ENCODE data around the gene TMEM229B.

DNA sequence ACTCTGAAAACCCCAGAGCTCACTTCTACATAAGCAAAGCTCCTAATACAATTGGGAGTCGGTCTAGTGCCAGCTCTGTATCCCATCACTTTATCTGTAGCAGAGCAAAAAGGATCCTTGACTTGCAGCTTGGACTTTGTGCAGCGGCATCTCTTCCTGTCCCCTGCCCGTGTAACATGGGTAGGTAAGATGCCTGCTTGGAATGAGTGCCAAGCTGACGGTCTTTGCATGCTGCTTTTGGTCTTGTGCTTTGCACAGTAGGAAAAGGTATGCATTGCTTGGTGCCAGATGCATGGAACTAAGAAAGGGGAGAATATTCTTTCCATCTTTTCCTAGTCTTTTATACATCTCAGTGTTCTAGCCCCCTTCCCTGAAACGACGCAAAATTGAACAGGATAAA, 37.7 kb upstream of the TMEM229B start:
- TF ChIP-seq, protein P1, sequence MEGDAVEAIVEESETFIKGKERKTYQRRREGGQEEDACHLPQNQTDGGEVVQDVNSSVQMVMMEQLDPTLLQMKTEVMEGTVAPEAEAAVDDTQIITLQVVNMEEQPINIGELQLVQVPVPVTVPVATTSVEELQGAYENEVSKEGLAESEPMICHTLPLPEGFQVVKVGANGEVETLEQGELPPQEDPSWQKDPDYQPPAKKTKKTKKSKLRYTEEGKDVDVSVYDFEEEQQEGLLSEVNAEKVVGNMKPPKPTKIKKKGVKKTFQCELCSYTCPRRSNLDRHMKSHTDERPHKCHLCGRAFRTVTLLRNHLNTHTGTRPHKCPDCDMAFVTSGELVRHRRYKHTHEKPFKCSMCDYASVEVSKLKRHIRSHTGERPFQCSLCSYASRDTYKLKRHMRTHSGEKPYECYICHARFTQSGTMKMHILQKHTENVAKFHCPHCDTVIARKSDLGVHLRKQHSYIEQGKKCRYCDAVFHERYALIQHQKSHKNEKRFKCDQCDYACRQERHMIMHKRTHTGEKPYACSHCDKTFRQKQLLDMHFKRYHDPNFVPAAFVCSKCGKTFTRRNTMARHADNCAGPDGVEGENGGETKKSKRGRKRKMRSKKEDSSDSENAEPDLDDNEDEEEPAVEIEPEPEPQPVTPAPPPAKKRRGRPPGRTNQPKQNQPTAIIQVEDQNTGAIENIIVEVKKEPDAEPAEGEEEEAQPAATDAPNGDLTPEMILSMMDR (conservative IDR thresholded peaks at IDR 0.05; ENCODE audit: low read depth, low read length) = no peak
- TF ChIP-seq SMC3 (IDR thresholded peaks at IDR 0.05; ENCODE audit: low read depth, low read length) = no peak
- TF ChIP-seq MAZ (IDR thresholded peaks at IDR 0.05; ENCODE audit: borderline replicate concordance, low read depth, low read length) = no peak
- no peak for TF ChIP-seq POLR2A (IDR thresholded peaks at IDR 0.05; ENCODE audit: low read depth, low read length)
- no peak for TF ChIP-seq CEBPB (IDR thresholded peaks at IDR 0.05; ENCODE audit: low read depth, low read length)
- TF ChIP-seq, protein P2, sequence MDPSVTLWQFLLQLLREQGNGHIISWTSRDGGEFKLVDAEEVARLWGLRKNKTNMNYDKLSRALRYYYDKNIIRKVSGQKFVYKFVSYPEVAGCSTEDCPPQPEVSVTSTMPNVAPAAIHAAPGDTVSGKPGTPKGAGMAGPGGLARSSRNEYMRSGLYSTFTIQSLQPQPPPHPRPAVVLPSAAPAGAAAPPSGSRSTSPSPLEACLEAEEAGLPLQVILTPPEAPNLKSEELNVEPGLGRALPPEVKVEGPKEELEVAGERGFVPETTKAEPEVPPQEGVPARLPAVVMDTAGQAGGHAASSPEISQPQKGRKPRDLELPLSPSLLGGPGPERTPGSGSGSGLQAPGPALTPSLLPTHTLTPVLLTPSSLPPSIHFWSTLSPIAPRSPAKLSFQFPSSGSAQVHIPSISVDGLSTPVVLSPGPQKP (IDR thresholded peaks at IDR 0.05; ENCODE audit: borderline replicate concordance, low read depth, low read length) = no peak
